GM18909 (cell line): ENCODE data around the gene ANKS3.
"Not testable (repeated sequence)": the region's sequence is repeated elsewhere in the genome, so short reads cannot be mapped to it uniquely, and the experiment has no call there.

Experiments
- ATAC-seq: cut with Tn5 transposase; IDR thresholded peaks from one replicate; pipeline ENCODE4 v1.9.1; 2021; ENCODE audit warnings: mild to moderate bottlenecking; ENCODE audit not compliant: unreplicated experiment, poor library complexity

Gene ANKS3

DNA sequence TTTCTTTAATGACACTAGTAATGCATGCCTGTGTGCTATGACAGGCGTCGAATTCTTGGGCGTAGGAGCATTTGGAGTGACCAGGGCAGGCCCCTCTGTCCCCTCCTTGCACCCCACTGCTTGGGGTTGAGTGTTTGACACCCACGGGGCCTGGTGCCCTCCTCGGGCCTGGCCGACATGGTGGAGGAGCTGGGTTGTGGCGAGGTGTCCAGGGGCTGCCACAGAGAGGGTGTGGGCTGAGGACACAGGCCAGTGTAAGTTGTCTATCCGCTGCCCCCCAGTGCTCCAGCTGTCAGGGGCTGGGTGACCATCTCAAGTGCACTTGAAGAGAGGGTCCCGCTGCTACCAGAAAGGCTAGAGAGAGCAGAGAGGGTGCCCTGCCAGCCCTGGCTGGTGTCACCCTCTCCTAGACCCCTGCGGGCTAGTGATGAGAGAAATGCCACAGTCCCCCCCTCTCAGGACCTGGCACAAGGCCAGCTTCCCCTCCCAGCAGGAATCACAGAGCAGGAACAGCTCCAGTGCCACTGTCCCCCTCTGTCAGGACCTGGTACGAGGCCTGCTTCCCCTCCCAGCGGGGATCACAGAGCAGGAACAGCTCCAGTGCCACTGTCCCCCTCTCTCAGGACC, 79.0 kb downstream of the ANKS3 start:
- no peak for ATAC-seq

DNA sequence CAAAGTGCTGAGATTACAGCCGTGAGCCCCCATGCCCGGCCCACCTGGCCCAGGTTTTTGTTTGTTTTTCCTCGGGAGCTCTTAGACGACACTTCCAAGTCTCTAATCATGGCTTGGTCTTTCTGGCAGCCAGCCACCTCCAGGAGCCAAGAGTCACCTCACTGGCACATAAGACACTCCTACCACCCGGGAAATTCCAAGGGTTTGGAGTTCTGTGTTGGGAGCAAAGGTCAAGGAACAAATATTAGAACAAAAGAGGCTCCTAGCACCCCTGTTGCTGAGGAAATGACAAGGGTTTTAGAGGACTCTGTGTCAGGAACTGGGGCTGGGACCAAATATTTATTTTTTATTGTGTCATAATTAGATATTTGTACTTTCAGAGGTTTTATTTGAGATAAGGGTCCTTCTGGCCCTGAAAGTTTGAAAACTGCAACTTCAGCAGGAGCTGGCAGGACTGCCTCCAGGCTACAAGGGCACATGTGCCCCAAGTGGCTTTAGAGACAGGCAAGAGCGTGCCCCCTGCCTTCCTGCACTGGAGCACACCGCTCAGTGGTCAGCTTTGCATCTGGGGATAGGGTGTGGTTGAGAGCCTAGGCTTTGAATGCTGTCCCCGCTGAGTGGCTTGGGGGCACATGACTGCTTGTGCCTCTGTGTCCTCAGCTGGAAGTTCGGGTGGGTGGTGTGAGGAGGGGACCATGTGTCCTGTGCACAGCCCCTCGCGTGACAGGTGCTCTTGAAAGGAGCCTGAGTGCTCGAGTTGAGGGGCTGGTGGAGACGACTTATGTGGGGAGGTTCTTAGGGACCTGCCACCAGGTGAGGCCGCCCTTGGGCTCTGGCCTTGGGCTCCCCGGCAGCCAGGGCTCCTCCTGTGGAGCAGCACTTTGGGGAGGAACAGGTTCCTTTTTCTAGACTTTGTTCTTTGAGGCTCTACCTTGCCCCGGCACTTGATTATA, 79.8 kb downstream of the ANKS3 start:
- no peak for ATAC-seq

GRCh38 chr16:4652561-4652960, 81.5 kb downstream of the ANKS3 start:
- ATAC-seq = no peak

DNA sequence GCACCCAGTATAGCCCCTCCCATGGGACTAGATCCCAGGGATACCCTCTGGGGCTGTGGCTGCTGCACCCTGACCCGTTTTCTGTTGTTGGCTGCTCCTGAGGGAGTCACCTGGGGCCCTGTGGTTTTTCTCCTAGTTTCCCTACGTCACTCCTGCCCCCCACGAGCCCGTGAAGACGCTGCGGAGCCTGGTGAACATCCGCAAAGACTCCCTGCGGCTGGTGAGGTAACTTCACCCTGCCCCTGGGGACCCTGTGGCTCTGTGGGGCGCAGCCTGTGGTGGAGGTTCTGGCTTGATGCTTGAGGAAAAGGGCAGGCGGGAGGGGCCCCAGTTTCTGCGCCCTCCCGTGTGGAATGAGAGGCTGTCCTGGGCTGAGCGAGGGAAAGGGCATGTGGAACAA, 82.2 kb downstream of the ANKS3 start:
- ATAC-seq = no peak

GRCh38 chr16:4650443-4651074, 83.5 kb downstream of the ANKS3 start:
- not testable (repeated sequence) for ATAC-seq

GRCh38 chr16:4649744-4650442, 84.2 kb downstream of the ANKS3 start:
- no peak for ATAC-seq

DNA sequence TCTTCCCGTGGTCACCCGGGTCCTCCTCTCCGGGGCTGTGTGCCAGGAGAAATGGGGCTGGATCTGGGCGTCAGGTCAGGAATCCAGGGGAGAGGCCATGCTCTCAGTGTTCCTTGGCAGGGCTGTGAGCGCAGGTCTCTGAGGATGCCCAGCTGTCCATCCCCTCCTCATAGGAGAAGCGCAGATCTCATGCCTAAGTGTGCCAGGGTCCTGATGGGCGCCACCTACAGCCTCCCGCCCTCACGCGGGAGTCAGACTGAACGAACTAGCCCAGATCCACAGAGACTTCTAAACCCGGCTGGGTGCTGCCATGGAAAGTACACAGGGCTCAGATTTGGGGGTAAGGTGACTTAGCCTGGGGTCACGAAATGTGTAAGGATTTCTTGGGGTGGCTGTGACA, 85.2 kb downstream of the ANKS3 start:
- ATAC-seq = no peak

DNA sequence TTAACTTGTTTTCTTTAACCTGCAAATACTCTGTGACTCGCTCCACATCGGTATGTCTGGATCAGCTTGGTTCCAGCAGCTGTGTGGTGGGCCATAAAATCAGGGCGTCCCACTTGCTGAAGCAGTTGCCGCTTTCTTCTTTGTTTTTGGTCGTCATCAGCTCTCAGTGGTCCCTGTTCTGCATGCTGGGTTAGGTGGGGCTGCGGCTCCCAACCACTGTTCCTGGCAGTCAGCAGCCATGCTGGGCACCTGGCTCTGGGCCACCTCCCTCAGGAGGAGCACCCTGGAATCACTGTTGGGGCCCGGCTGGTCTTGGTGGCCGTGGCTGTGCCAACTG, 86.5 kb downstream of the ANKS3 start:
- no peak for ATAC-seq

- ATAC-seq = no peak
Measured at GRCh38 chr16:4646773-4647643, 87.1 kb downstream of the ANKS3 start.
